ENCODE measurements around the gene CRYL1.

The CRYL1 gene

DNA sequence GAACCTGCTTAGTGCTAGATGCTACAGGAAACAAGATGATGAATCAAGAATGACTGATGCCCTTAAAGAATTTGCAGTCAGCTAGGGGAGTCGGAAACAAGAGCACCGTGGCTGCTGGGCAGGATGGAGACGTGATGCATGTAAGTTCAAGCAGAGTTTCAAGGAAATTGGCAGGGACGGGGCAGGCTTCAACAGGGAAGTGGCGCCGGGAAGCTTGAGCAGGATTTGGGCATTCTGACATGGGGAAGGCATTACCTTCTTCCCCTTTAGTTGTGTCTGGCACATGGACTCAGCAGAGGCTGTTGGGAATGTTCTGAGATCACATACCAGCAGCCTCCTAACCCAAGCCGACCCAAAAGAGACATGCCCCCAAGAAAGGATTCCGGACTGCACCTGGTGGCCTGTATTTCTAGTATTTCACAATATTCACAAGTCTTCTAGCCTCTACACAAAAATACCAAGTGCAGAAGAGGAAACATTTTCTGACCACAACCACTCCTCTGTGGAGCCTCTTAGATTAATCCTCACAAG, 138.2 kb downstream of the CRYL1 start:
- in situ Hi-C loops (cut with MboI; ENCODE audit: low sequenced_read_pairs), result no loop called here

DNA sequence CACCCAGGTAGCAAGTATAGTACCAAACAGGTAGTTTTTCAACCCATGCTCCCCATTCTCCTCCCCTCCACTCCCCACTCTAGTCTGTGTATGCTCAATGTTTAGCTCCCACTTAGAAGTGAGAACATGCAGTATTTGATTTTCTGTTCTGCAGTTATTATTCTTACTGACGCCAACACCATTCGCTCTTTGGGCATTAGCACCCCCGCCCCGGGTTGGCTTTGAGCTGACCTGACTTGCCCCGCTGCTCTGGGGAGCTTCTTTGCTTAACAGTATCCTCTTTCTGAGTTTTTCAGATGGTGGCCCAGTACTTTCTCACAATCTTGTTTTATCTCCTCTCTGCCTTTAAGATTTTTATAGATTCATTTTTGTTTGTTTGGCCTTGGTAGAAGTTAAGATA, 138.7 kb downstream of the CRYL1 start:
- in situ Hi-C loops (cut with MboI; ENCODE audit: low sequenced_read_pairs), result no loop called here

DNA sequence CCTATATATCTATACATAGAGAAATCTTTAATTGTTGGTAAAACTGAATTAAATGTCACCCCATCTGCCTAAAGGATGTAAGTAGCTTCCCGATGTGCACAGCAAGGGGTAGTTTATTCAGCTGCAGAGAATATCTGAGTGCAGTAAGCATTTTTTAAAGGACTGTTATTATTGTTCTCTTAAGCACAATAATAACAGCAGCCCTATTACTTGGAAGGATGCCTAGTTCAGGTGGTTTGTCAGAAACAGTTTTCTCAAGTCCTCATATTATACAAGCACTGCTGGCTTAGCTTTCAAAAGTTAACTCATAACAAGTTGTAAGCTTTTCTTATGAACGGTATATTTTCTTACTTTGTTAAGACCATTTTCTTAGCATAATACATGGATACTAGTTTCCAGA, 142.6 kb downstream of the CRYL1 start:
- in situ Hi-C loops (cut with MboI; ENCODE audit: low sequenced_read_pairs), result no loop called here

- in situ Hi-C loops (cut with MboI; ENCODE audit: low sequenced_read_pairs), result no loop called here
These were observed 144.3 kb downstream of the CRYL1 start for GRCh38 chr13:20381401-20381800.

GRCh38 chr13:20378721-20379120, 146.9 kb downstream of the CRYL1 start:
- in situ Hi-C loops (cut with MboI; ENCODE audit: low sequenced_read_pairs), result no loop called here

GRCh38 chr13:20377720-20378119, 147.9 kb downstream of the CRYL1 start:
- in situ Hi-C loops (cut with MboI; ENCODE audit: low sequenced_read_pairs), result no loop called here

DNA sequence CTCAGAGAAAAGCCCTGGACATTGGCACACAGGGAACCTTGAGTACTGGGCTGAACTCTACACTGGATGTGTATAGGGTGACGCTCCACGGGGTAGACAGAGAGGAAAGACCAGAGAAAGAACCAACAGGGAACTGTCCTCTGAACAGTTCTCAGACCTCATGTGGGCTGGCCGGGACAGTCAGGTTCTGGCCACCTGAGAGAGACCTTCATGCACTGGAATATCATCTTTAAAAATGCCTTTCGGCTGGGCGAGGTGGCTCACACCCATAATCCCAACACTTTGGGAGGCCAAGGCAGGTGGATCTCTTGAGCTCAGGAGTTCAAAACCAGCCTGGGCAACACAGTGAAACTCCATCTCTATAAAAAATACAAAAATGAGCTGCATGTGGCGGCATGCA, 149.8 kb downstream of the CRYL1 start:
- in situ Hi-C loops (cut with MboI; ENCODE audit: low sequenced_read_pairs), result no loop called here

GRCh38 chr13:20373861-20374260, 151.8 kb downstream of the CRYL1 start:
- in situ Hi-C loops (cut with MboI; ENCODE audit: low sequenced_read_pairs), result no loop called here

DNA sequence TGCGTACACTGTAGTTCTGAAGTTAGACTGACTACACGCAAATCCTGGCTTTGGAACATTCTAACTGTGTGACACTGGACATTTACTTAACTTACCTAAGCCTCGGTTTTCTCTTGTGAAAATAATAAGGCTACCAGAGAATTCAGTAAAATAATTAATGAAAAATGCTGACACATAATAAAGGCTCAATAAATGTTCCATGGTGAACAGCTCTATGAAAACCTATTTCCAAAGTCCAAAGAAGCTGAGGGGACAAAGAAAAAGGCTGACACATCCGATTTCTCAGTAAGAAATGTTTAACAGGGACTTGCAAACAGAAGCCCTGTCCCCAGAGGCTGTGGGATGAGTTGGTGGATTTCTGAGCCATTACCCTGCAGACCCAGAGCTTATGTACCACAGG, 153.8 kb downstream of the CRYL1 start:
- in situ Hi-C loops (cut with MboI; ENCODE audit: low sequenced_read_pairs), result no loop called here

GRCh38 chr13:20370815-20371421, 154.7 kb downstream of the CRYL1 start:
- in situ Hi-C loops (cut with MboI; ENCODE audit: low sequenced_read_pairs), result no loop called here

DNA sequence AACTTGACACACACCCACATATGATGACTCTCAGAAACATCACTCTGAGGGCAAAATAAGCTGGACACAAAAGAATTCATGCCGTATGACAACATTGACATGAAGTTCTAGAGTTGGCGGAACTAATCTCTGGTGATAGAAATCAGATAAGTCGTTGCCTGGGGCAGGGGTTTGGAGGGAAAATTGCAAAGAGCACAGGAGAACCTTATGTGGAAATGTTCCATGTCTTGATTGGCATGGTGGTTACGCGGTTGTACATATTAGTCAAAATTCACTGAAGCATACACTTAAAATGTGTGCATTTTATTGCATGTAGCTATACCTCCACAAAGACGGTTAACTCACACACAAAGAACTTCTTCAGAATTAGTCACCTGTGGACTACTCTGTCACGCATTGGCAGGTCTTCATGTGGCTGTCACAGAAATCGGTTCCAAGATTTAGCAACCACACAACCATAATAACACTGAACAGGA, 155.7 kb downstream of the CRYL1 start:
- in situ Hi-C loops (cut with MboI; ENCODE audit: low sequenced_read_pairs), result no loop called here

DNA sequence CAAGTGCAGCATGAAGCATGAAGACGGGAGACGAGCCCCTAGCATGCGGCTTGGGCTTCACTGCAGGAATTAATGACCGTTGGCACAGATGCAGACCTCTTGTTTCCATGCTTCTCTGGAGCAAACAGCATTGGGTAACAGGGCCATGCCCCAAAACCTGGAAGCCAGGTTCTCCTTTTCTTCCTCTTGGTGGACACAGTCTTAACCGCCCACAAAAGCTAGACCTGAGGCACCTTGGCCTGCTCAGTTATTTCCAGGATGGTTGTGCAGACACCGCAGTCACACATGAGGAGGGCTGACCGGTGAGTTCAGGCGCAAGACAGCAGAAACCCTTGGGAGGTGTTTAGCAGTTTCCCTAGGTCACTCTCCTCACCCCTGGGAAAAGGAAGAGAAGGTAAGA, 159.6 kb downstream of the CRYL1 start:
- in situ Hi-C loops (cut with MboI; ENCODE audit: low sequenced_read_pairs), result no loop called here

GRCh38 chr13:20363603-20364002, 162.1 kb downstream of the CRYL1 start:
- in situ Hi-C loops (cut with MboI; ENCODE audit: low sequenced_read_pairs), result no loop called here

GRCh38 chr13:20363172-20363571, 162.5 kb downstream of the CRYL1 start:
- in situ Hi-C loops (cut with MboI; ENCODE audit: low sequenced_read_pairs), result no loop called here

GRCh38 chr13:20362484-20363041, 163.1 kb downstream of the CRYL1 start:
- in situ Hi-C loops (cut with MboI; ENCODE audit: low sequenced_read_pairs), result no loop called here

DNA sequence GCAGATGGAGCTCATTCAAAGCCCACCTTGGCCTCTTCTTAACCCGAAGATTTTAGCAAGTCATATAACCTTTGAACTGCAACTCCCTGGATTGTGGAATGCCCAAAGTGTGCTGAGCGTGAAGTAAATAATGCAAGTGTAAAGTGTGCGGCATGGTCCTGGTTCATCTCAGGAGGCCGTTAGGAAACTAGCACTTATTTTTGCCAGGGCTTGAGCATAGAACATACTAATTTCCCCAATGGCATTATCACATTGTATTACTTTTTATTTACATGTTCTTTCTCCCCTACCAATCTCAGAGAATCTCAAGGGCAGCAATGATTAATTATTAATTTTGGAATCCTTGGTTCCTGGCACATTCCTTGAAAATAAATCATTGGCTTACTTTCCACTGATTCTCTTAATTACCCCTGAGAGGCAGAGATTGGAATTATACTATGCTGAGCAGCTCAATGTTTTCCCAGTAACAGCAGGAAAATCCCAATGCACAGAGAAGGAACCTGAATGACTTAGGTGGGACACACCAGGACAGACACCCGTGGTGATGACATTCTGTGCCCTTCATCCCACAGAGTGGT, 164.7 kb downstream of the CRYL1 start:
- in situ Hi-C loops (cut with MboI; ENCODE audit: low sequenced_read_pairs), result no loop called here

- in situ Hi-C loops (cut with MboI; ENCODE audit: low sequenced_read_pairs), result no loop called here
These were observed 165.6 kb downstream of the CRYL1 start for GRCh38 chr13:20360041-20360491.

GRCh38 chr13:20359335-20359734, 166.3 kb downstream of the CRYL1 start:
- in situ Hi-C loops (cut with MboI; ENCODE audit: low sequenced_read_pairs), result no loop called here

GRCh38 chr13:20358022-20358421, 167.6 kb downstream of the CRYL1 start:
- in situ Hi-C loops (cut with MboI; ENCODE audit: low sequenced_read_pairs), result no loop called here

DNA sequence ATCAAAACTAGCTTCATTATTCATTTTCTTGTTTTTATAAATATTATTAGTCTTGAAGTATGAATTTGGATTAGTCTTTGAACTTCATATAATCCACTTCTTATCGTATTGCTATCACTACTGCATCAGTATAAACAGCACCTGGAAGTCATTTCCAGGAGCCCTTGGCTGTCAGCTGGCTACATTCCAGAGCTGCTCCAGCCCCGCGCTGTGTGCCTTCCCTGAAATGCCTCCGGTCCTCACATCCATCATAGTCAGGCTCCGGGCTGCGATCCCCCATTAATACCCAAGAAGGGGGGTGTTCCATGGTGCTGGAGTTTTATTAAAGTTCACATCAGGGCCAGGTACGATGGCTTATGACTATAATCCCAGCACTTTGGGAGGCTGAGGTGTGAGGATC, 169.2 kb downstream of the CRYL1 start:
- in situ Hi-C loops (cut with MboI; ENCODE audit: low sequenced_read_pairs), result no loop called here

- in situ Hi-C loops (cut with MboI; ENCODE audit: low sequenced_read_pairs), result no loop called here
These were observed 170.9 kb downstream of the CRYL1 start for GRCh38 chr13:20354722-20355121.

GRCh38 chr13:20353973-20354372, 171.7 kb downstream of the CRYL1 start:
- in situ Hi-C loops (cut with MboI; ENCODE audit: low sequenced_read_pairs), result no loop called here

Data from HL-60/S4 treated with retinoic acid at 250 ng/mL for 4 days and 3 days (cell line).